ENCODE data around the gene EIF4A2. TPM values are rescaled to one million over a fixed set of nuclear protein-coding genes. Genes with fewer than 3 reads are reported as not detected.

EIF4A2 gene
- 100 to 1,000 TPM; 146 to 550 (median 353) TPM for total RNA-seq

DNA sequence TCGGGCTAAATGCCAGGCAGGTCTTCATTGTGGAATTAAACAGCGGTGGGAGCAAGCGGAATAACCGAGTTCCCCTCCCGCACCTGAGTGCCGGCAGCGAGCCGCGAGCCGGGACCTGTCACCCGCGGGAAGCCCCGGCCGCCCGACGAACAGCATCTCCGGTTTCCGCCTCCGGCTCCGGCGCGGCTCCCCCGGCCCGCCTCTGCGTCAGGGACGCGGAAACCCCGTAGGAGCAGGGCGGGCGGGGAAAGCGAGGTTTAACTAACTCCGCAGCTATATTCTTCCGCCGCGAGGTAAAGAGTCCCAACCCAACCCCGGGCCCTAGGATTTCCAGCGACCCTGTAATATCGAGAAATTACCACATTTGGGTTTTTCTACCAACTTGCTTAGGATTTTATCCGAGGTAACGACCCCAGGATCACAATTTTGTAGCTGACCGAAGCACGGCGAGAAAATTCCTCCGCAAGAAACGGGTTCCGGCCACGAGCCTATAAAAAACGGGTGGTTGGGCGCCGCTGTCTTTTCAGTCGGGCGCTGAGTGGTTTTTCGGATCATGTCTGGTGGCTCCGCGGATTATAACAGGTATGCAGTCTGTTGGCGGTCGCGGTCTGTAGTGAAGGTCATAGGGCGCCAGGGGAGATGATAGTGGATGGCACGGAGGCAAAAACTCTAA, at the start of gene EIF4A2:
EIF4A2 (plus strand) TSS at position 520 of the 673 bp plus-strand sequence; CDS start at position 554, 34 bp downstream.
- in situ Hi-C loops (cut with MboI; ENCODE audit: low pct_ligation_motif_present in 1 of 4, low pct_unique_long_range_greater_than_20kb in 1 of 4, low sequenced_read_pairs in 3 of 4): loop anchor here in 1 of 4 donors (10.0 to 25.0 kb wide), 2 partner anchors 671 to 858 kb away; partner anchors contain the start of gene ETV5
- H3K9me3 ChIP-seq: no peaks in the 10 kb centered on the region
- intact Hi-C loops (cut with DNase I; ENCODE audit: low total_unique reads): no loop called here
- TF ChIP-seq EP300 (IDR thresholded peaks at IDR 0.05; ENCODE audit: low read depth) (peak; percentile 1), POLR2AphosphoS5 (IDR thresholded peaks at IDR 0.05) (peak; percentile 94 to 99 (median 99)), POLR2A (IDR thresholded peaks at IDR 0.05) (peak; percentile 100)
- TF ChIP-seq, protein P1, sequence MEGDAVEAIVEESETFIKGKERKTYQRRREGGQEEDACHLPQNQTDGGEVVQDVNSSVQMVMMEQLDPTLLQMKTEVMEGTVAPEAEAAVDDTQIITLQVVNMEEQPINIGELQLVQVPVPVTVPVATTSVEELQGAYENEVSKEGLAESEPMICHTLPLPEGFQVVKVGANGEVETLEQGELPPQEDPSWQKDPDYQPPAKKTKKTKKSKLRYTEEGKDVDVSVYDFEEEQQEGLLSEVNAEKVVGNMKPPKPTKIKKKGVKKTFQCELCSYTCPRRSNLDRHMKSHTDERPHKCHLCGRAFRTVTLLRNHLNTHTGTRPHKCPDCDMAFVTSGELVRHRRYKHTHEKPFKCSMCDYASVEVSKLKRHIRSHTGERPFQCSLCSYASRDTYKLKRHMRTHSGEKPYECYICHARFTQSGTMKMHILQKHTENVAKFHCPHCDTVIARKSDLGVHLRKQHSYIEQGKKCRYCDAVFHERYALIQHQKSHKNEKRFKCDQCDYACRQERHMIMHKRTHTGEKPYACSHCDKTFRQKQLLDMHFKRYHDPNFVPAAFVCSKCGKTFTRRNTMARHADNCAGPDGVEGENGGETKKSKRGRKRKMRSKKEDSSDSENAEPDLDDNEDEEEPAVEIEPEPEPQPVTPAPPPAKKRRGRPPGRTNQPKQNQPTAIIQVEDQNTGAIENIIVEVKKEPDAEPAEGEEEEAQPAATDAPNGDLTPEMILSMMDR (IDR thresholded peaks at IDR 0.05): peak in 1 of 5 experiments; percentile 11
- H3K36me3 ChIP-seq: peaks cover 0 to 34% (median 15%) of the 10 kb centered on the region in 4 donors
- peak within 1 kb of the TSS; percentile 57 to 87 (median 80) for H3K4me3 ChIP-seq
- peak within 1 kb of the TSS; percentile 95 to 99 (median 99) for H3K27ac ChIP-seq
- 0% methylated on average over 59 of the region's 60 CpGs; no CpG with 5 or more reads in 1 of the 2 donors for WGBS, 2 donors (ENCODE audit: low coverage in 1 of 2)
- H3K4me1 ChIP-seq: peaks cover 14 to 43% (median 30%) of the 10 kb centered on the region in 4 donors
- peak; percentile 92 for DNase-seq
- no peaks in the 10 kb centered on the region for H3K27me3 ChIP-seq

DNA sequence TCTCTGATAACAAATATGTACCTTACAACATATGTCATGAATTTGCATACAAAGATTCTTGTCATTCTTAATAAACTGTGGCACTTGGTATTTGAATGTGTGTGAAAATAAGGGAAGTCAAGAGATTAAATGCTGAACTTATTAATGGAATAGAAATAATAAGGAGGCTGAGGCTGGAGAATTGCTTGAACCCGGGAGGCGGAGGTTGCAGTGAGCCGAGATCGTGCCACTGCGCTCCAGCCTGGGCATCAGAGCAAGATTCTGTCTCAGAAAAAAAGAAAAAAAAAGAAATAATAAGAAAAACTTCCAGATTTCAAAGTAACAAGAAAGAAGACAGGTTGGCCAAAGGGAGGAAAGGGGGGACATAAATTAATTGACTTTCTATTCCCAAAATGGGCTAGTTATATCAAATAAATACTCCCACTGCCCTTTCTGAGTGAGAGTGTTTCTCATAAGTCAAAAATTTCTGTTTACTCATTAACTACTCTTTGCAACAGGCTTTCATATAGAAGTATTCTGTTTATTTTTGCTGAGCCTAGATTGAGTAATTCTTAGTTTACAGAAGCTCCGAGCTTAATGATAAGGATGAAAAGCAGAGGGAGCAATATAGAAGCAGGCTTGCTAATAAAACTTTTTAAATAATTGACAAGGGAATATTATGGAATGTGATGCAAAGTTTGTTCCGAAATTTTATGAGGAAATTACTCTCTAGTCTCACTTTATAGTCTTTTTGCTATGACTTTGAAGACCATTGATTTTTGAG, 40.6 kb upstream of the EIF4A2 start:
- H3K36me3 ChIP-seq: no peaks in the 10 kb centered on the region
- no peak overlapping the region for H3K27ac ChIP-seq
- in situ Hi-C loops (cut with MboI; ENCODE audit: low pct_ligation_motif_present in 1 of 4, low pct_unique_long_range_greater_than_20kb in 1 of 4, low sequenced_read_pairs in 3 of 4) (no loop called here), intact Hi-C loops (cut with DNase I; ENCODE audit: low total_unique reads) (no loop called here)
- DNase-seq: no peak
- peaks cover 0 to 20% (median 10%) of the 10 kb centered on the region in 4 donors for H3K4me1 ChIP-seq
- H3K27me3 ChIP-seq: no peaks in the 10 kb centered on the region
- 71 to 78% methylated on average over 7 of the region's 7 CpGs for WGBS, 2 donors (ENCODE audit: low coverage in 1 of 2)
- TF ChIP-seq, protein P1 (IDR thresholded peaks at IDR 0.05): no peak
- TF ChIP-seq POLR2AphosphoS5 (IDR thresholded peaks at IDR 0.05) (no peak), POLR2A (IDR thresholded peaks at IDR 0.05) (no peak), EP300 (IDR thresholded peaks at IDR 0.05; ENCODE audit: low read depth) (no peak)
- H3K4me3 ChIP-seq: no peak overlapping the region
- no peaks in the 10 kb centered on the region for H3K9me3 ChIP-seq

DNA sequence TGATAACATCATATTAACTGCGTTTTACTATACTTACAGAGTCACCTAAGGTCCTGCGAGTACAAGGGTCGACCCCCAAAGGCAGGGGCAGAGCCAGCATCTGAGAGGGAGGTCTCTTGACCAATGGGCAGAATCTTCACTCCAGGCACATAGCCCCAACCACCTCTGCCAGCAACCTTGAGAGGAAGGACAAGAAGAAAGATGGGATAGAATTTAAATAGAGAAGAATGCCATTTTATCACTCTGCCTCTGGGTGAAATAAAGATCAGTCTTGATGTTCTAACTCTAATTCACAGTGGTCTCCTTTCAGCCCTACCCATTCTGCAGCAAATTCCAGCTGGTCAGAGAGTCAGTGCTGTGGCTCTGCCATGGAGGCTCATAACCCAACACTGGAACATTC, 39.7 kb upstream of the EIF4A2 start:
- Histone ChIP-seq H3K9me3 (no peaks in the 10 kb centered on the region), H3K4me3 (no peak overlapping the region), H3K27ac (peak overlapping the region in 2 of 4 donors; percentile 60 to 71), H3K27me3 (no peaks in the 10 kb centered on the region), H3K4me1 (peaks cover 0 to 20% (median 10%) of the 10 kb centered on the region in 4 donors), H3K36me3 (no peaks in the 10 kb centered on the region)
- no peak for DNase-seq
- no peak for TF ChIP-seq EP300 (IDR thresholded peaks at IDR 0.05; ENCODE audit: low read depth)
- no peak for TF ChIP-seq POLR2A (IDR thresholded peaks at IDR 0.05)
- TF ChIP-seq POLR2AphosphoS5 (IDR thresholded peaks at IDR 0.05): no peak
- TF ChIP-seq, protein P1 (IDR thresholded peaks at IDR 0.05): no peak
- WGBS, 2 donors (ENCODE audit: low coverage in 1 of 2): 63% methylated on average over 3 of the region's 3 CpGs; no CpG with 5 or more reads in 1 of the 2 donors
- in situ Hi-C loops (cut with MboI; ENCODE audit: low pct_ligation_motif_present in 1 of 4, low pct_unique_long_range_greater_than_20kb in 1 of 4, low sequenced_read_pairs in 3 of 4): no loop called here
- intact Hi-C loops (cut with DNase I; ENCODE audit: low total_unique reads): no loop called here

DNA sequence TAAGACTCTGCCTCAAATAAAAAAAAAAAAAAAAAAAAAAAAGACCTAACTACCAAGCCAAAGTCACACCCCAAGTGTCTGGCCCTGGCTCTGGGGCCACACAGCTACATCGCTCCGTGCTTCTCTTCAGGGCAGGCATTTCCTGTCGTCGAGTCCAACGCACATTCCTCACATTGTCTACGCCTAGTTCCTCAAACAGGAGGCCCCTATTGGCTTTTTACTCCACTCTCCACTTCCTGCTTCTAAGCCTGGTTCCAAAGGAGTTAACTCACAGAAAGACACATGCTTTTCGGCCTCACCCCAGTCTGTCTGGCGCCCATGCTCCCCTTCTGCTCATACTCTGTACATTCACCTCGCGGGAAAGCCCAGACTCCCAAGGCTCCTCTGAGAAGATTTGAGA, 37.4 kb upstream of the EIF4A2 start:
- Histone ChIP-seq H3K36me3 (no peaks in the 10 kb centered on the region), H3K27me3 (no peaks in the 10 kb centered on the region), H3K4me3 (no peak overlapping the region), H3K4me1 (peaks cover 0 to 20% (median 10%) of the 10 kb centered on the region in 4 donors), H3K27ac (peak overlapping the region; percentile 17 to 73 (median 60)), H3K9me3 (no peaks in the 10 kb centered on the region)
- in situ Hi-C loops (cut with MboI; ENCODE audit: low pct_ligation_motif_present in 1 of 4, low pct_unique_long_range_greater_than_20kb in 1 of 4, low sequenced_read_pairs in 3 of 4): no loop called here
- intact Hi-C loops (cut with DNase I; ENCODE audit: low total_unique reads): no loop called here
- no peak for TF ChIP-seq POLR2A (IDR thresholded peaks at IDR 0.05)
- TF ChIP-seq, protein P1 (IDR thresholded peaks at IDR 0.05): no peak
- TF ChIP-seq POLR2AphosphoS5 (IDR thresholded peaks at IDR 0.05): peak in 1 of 3 donors; percentile 47
- WGBS, 2 donors (ENCODE audit: low coverage in 1 of 2): 30% methylated on average over 10 of the region's 10 CpGs; no CpG with 5 or more reads in 1 of the 2 donors
- peak; percentile 57 for DNase-seq
